Neural progenitor cell (in vitro differentiated cells): ENCODE measurements around the gene EGR4.

ENCODE experiments used
- EZH2 ChIP-seq: fragments of 200-600 bp; sonication (generic); IDR thresholded peaks from 2 replicates; pipeline ENCODE4 v1.6.1; 2017; ENCODE audit warnings: antibody characterized with exemption, mild to moderate bottlenecking, moderate library complexity
- EZH2phosphoT487 ChIP-seq: fragments of 200-600 bp; sonication (generic); IDR thresholded peaks from 2 replicates; pipeline ENCODE4 v1.6.1; 2017; ENCODE audit warnings: antibody characterized with exemption
- TF ChIP-seq, protein P1 (sequence below): fragments of 200-600 bp; sonication (generic); IDR thresholded peaks from 2 replicates; pipeline ENCODE4 v1.5.1; 2017; ENCODE audit warnings: antibody characterized with exemption, mild to moderate bottlenecking

DNA sequence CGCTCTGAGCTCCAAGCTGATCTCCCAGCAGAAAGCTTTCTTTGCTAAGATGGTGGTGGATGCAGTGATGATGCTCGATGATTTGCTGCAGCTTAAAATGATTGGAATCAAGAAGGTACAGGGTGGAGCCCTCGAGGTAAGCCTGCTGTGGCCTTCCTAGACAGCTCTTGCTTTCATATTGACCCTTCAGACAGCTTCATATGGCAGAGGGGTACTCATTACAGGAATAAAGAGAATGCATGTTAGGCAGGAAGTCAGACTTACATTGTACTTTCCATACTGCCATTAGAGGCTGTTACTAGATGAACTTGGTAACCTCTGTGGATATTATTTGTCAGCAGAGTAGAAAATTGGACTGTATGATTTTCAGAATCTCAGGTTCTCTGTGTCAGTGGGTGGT, 48.8 kb downstream of the EGR4 start:
- TF ChIP-seq, protein P1, sequence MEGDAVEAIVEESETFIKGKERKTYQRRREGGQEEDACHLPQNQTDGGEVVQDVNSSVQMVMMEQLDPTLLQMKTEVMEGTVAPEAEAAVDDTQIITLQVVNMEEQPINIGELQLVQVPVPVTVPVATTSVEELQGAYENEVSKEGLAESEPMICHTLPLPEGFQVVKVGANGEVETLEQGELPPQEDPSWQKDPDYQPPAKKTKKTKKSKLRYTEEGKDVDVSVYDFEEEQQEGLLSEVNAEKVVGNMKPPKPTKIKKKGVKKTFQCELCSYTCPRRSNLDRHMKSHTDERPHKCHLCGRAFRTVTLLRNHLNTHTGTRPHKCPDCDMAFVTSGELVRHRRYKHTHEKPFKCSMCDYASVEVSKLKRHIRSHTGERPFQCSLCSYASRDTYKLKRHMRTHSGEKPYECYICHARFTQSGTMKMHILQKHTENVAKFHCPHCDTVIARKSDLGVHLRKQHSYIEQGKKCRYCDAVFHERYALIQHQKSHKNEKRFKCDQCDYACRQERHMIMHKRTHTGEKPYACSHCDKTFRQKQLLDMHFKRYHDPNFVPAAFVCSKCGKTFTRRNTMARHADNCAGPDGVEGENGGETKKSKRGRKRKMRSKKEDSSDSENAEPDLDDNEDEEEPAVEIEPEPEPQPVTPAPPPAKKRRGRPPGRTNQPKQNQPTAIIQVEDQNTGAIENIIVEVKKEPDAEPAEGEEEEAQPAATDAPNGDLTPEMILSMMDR = no peak
- TF ChIP-seq EZH2phosphoT487 = no peak
- no peak for TF ChIP-seq EZH2
